ENCODE data around the gene COX19. TPM values are rescaled to one million over a fixed set of nuclear protein-coding genes. Genes with fewer than 3 reads are reported as not detected.

The COX19 gene
- total and polyA plus RNA-seq, 12 donors: 3.7 to 9.1 (median 6.1) TPM

GRCh38 chr7:1009747-1010146, 34.4 kb upstream of the COX19 start:
- no peak for TF ChIP-seq CTCF (IDR thresholded peaks at IDR 0.05)
- no peak for ATAC-seq
- no peaks in the 10 kb centered on the region for H3K9me3 ChIP-seq
- WGBS, 2 donors: 93 to 95% methylated on average over 22 of the region's 22 CpGs
- peaks cover 0 to 39% (median 9%) of the 10 kb centered on the region in 9 donors for H3K36me3 ChIP-seq
- no peak overlapping the region for H3K27ac ChIP-seq
- H3K27me3 ChIP-seq: no peaks in the 10 kb centered on the region
- no peak overlapping the region for H3K4me3 ChIP-seq
- no peak for DNase-seq
- H3K4me1 ChIP-seq: no peaks in the 10 kb centered on the region
- intact Hi-C loops (cut with DNase I): loop anchor here in 1 of 10 donors (5.0 kb wide), 1 partner anchor 53 kb away; no protein-coding TSS in a partner anchor

GRCh38 chr7:1008733-1009363, 33.5 kb upstream of the COX19 start:
- H3K4me3 ChIP-seq: no peak overlapping the region
- intact Hi-C loops (cut with DNase I): no loop called here
- no peak for TF ChIP-seq CTCF (IDR thresholded peaks at IDR 0.05)
- no peak for DNase-seq
- H3K36me3 ChIP-seq: peaks cover 0 to 47% (median 9%) of the 10 kb centered on the region in 9 donors
- no peaks in the 10 kb centered on the region for H3K9me3 ChIP-seq
- WGBS, 2 donors: 93 to 95% methylated on average over 37 of the region's 37 CpGs
- H3K27me3 ChIP-seq: no peaks in the 10 kb centered on the region
- ATAC-seq: no peak
- no peak overlapping the region for H3K27ac ChIP-seq
- H3K4me1 ChIP-seq: no peaks in the 10 kb centered on the region

GRCh38 chr7:1007901-1008300, 32.6 kb upstream of the COX19 start:
- intact Hi-C loops (cut with DNase I): no loop called here
- no peak overlapping the region for H3K4me3 ChIP-seq
- H3K36me3 ChIP-seq: peaks cover 0 to 47% (median 9%) of the 10 kb centered on the region in 9 donors
- H3K4me1 ChIP-seq: no peaks in the 10 kb centered on the region
- ATAC-seq (no peak), DNase-seq (no peak)
- no peaks in the 10 kb centered on the region for H3K27me3 ChIP-seq
- no peaks in the 10 kb centered on the region for H3K9me3 ChIP-seq
- 90 to 92% methylated on average over 14 to 15 of the region's 15 CpGs for WGBS, 2 donors
- H3K27ac ChIP-seq: no peak overlapping the region
- TF ChIP-seq CTCF (IDR thresholded peaks at IDR 0.05): no peak

- TF ChIP-seq CTCF (IDR thresholded peaks at IDR 0.05): no peak
- peaks cover 0 to 47% (median 9%) of the 10 kb centered on the region in 9 donors for H3K36me3 ChIP-seq
- DNase-seq (no peak), ATAC-seq (no peak)
- intact Hi-C loops (cut with DNase I): no loop called here
- no peaks in the 10 kb centered on the region for H3K4me1 ChIP-seq
- no peak overlapping the region for H3K27ac ChIP-seq
- no peaks in the 10 kb centered on the region for H3K9me3 ChIP-seq
- H3K27me3 ChIP-seq: no peaks in the 10 kb centered on the region
- H3K4me3 ChIP-seq: no peak overlapping the region
- WGBS, 2 donors: 93% methylated on average over 21 of the region's 21 CpGs
Observed at GRCh38 chr7:1005303-1005702, 30.0 kb upstream of the COX19 start.
